DMS 273 (cell line): ENCODE data around the gene FIBP.
"Not testable (repeated sequence)": the region's sequence is repeated elsewhere in the genome, so short reads cannot be mapped to it uniquely, and the experiment has no call there.

Source experiments
- DNase-seq: peaks from one replicate; lab custom pipeline; 2025; ENCODE audit not compliant: unreplicated experiment; lab: John Stamatoyannopoulos, UW

Gene FIBP

DNA sequence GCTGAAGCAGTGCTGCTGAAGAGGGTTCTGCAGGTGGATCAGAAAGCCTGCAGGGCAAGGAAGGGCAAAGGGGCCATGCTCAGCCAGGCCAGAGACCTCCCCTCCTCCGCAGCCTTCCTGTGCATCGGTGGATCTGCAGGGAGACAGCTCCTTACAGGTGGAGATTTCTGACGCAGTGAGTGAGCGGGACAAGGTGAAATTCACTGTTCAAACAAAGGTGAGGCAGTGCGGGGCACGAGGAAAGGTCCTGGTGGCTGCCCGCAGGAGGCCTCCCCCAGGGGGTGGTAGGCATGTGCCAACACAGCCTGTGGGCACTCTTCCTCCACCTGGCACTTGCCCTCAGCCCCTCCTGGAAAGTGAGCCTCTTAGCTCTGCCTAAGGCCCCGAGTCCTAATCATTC lies 38.9 kb downstream of the FIBP start:
- DNase-seq: no peak

DNA sequence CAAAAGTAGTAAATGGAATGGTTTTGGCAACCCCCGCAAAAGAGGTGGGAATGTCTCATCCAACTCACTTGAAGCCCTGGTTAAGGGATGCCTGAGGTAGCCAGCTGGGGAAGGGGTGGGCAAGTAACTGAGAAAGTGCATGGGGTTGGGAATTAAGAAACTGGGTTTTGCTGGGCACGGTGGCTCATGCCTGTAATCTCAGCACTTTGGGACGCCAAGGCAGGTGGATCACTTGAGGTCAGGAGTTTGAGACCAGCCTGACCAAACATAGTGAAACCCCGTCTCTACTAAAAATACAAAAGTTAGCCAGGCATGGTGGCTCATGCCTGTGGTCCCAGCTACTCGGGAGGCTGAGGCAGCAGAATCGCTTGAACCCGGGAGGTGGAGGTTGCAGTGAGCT lies 39.6 kb downstream of the FIBP start:
- not testable (repeated sequence) for DNase-seq

DNA sequence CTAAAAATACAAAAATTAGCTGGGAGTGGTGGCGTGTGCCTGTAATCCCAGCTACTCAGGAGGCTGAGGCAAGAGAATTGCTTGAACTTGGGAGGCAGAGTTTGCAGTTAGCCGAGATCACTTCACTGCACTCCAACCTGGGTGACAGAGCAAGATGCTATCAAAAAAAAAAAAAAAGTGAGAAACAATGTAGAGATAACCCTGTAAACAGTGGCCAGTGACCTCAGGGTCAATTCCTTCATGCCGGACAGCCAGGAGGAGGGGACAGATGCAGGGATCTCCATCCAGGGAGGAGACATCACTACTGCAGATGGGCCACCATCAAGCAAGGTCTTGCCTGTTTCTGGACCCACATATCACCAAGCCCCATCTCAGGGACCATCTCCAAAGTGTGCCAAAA lies 40.5 kb downstream of the FIBP start:
- no peak for DNase-seq

DNA sequence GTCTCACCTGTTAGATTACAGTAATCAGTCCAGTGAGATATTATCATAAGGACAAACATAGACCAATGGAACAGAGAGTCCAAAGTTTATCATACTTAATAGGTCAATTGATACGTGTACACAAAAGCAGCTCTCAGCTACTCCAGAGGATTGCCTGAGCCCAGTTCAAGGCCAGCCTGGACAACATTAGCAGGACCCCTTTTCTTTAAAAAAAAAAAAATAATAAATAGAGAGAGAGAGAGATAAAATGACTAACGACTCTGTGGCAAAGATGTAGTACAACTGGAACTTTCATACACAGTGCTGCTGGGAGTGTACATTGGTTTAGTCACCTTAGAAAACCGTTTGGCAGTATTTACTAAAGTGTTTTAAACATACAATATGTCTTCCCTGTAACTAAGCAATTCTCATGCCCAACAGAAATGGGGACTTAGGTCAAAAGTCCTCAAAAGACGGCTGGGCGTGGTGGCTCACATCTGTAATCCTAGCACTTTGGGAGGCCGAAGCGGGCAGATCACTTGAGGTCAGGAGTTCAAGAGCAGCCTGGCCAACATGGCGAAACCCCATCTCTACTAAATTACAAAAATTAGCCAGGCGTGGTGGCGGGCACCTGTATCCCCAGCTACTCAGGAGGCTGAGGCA lies 43.9 kb downstream of the FIBP start:
- no peak for DNase-seq

DNA sequence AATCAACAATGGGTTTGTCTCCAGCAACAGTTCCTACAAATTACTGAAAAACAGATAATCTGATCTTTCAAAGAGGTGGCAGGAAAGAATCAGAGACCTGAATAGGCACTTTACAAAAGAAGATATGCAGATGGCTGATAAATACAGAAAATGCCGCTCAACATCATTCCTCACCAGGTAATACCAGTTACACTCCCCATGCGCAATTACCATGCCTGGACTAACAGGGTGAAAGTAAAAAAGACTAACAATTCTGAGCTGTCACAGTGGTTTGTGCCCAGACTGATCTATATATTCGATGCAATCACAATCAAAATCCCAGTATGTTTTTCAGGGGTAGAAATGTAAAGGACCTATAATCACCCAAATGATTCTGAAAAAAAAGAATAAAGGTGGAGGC lies 44.5 kb downstream of the FIBP start:
- no peak for DNase-seq

DNA sequence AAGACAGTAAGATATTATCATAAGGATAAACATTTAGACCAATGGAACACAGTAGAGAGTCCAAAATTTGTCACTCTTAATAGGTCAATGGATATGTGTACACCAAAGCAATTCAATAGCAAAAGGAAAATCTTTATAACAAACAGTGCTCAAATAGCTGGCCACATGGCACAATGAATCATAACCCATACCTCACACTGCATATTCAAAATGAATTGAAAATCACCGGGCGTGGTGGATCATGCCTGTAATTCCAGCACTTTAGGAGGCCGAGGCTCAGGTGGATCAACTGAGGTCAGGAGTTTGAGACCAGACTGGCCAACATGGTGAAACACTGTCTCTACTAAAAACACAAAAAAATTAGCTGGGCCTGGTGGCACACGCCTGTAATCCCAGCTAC lies 46.1 kb downstream of the FIBP start:
- DNase-seq: no peak

DNA sequence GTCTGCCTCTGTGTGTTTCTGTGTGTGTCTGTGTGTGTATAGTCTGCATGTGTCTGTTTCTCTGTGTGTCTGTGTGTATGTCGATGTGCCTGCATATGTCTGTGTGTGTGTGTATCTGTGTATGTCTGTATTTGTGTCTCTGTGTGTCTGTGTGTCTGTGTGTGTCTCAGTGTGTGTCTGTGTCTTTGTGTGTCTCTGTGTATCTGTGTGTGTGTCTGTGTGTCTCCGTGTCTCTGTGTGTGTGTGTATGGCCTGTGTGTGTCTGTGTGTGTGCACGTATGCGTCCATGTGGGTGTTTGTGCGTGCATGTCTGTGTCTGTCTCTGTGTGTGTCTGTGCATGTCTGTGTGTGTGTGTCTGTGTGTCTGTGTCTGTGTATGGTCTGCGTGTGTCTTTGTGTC lies 54.1 kb downstream of the FIBP start:
- no peak for DNase-seq
